HFFc6 (cell line): Measurements from ENCODE around the gene GPD1. TPM values are rescaled to one million over a fixed set of nuclear protein-coding genes. Genes with fewer than 3 reads are reported as not detected.

Source experiments
- DNase-seq: peaks from one replicate; pipeline ENCODE4 v3.0.0-alpha.2; 2018
- H3K27ac Mint-ChIP-seq: 2 replicates; pipeline ENCODE4 v1.8.0; 2020; ENCODE audit warnings: mild to moderate bottlenecking, mixed read lengths
- H3K27me3 Mint-ChIP-seq: 2 replicates; pipeline ENCODE4 v1.8.0; 2021; ENCODE audit warnings: mild to moderate bottlenecking, moderate library complexity, mixed read lengths; ENCODE audit not compliant: insufficient read depth
- H3K36me3 Mint-ChIP-seq: 2 replicates; pipeline ENCODE4 v1.8.0; 2021; ENCODE audit warnings: low read depth, mixed read lengths
- H3K4me1 Mint-ChIP-seq: 2 replicates; pipeline ENCODE4 v1.8.0; 2020; ENCODE audit warnings: low read depth, mixed read lengths
- H3K4me3 Mint-ChIP-seq: 2 replicates; pipeline ENCODE4 v1.8.0; 2020; ENCODE audit warnings: mild to moderate bottlenecking, moderate library complexity, mixed read lengths
- H3K9me3 Mint-ChIP-seq: 2 replicates; pipeline ENCODE4 v1.8.0; 2020; ENCODE audit warnings: mild to moderate bottlenecking, mixed read lengths
- total RNA-seq, 6 experiments: library from RNA; stranded (reverse); fragmentation: NEBNext Ultra II Directional; extraction: Animal tissue kit (Norgen Biotek cat#: 25700); gene quantifications; 2 replicates in 1 of 6; 3 replicates in 5 of 6; pipeline ENCODE4 v1.2.3, GENCODE V29; 2021
- TF ChIP-seq, protein P1 (sequence below): fragments of 200-600 bp; sonication (generic); IDR thresholded peaks from 2 replicates; pipeline ENCODE4 v1.5.0; 2021; ENCODE audit warnings: antibody characterized with exemption, mild to moderate bottlenecking

GPD1 gene
- total RNA-seq, 6 experiments from 2014 or later, result 0.20 TPM; not detected in 5

DNA sequence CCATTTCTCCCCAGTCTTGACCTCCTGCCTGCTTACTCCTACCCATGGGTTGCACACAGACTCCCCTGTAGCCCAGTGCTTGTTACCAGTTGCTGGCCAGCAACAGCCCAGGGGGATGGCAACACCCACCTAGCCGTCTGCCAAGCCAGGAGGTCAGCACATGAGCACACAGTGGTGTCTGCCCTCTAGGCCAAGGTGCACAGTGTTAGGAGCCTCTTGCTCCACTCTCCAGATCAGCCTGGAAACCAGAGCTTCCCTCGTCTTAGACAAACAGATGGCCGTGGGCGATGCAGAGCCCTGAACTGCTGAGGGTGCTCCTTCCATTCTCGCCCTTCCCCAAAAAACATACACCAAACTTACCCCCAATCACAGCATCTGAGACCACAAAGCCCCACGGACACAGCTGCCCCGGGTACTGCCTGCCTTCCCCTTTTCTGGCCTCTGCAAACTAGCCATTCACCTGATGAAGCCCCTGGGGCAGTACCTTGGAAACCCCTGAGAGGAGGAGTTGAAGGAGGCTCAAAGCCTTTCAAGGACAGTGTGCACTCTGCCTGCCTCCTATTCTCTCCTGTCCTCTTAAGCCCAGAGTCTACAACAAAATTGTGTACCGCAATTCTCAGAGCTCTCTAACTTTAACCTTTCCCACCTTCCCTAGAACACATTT lies 1.0 kb upstream of the GPD1 start:
- TF ChIP-seq, protein P1, sequence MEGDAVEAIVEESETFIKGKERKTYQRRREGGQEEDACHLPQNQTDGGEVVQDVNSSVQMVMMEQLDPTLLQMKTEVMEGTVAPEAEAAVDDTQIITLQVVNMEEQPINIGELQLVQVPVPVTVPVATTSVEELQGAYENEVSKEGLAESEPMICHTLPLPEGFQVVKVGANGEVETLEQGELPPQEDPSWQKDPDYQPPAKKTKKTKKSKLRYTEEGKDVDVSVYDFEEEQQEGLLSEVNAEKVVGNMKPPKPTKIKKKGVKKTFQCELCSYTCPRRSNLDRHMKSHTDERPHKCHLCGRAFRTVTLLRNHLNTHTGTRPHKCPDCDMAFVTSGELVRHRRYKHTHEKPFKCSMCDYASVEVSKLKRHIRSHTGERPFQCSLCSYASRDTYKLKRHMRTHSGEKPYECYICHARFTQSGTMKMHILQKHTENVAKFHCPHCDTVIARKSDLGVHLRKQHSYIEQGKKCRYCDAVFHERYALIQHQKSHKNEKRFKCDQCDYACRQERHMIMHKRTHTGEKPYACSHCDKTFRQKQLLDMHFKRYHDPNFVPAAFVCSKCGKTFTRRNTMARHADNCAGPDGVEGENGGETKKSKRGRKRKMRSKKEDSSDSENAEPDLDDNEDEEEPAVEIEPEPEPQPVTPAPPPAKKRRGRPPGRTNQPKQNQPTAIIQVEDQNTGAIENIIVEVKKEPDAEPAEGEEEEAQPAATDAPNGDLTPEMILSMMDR, result no peak
- no peaks in the 10 kb centered on the region for H3K9me3 Mint-ChIP-seq
- H3K36me3 Mint-ChIP-seq, result peaks cover 14% of the 10 kb centered on the region
- peaks cover 34% of the 10 kb centered on the region for H3K4me1 Mint-ChIP-seq
- H3K27ac Mint-ChIP-seq, result no peak overlapping the region
- no peak overlapping the region for H3K4me3 Mint-ChIP-seq
- DNase-seq, result no peak
- peaks cover 9% of the 10 kb centered on the region for H3K27me3 Mint-ChIP-seq

DNA sequence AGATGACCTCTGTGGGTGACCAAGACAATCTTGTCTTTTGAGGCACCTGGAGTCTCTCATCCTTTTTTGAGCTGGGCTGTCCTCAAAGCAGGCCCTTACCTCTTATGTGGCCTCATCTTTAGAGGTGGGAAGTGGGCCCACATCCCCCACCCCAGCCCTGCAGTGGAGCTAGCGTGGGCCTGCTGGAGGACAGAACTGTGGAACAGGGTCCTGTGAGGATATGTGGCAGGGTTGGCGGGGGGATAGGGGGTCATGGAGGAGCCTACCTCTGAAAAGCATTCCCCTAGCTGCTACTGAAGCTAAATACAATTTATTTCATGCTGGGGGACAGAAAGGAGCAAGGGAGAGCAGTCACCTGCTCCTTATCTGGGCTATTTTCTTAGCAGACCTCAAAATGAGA lies 457 bp upstream of the GPD1 start:
- Mint-ChIP-seq H3K27me3 (peaks cover 10% of the 10 kb centered on the region), H3K27ac (no peak overlapping the region), H3K9me3 (no peaks in the 10 kb centered on the region), H3K4me1 (peaks cover 30% of the 10 kb centered on the region), H3K4me3 (no peak overlapping the region), H3K36me3 (peaks cover 14% of the 10 kb centered on the region)
- DNase-seq, result no peak
- TF ChIP-seq, protein P1, result no peak

GRCh38 chr12:50104417-50105366 lies 884 bp downstream of the GPD1 start:
- DNase-seq, result no peak
- H3K9me3 Mint-ChIP-seq, result no peaks in the 10 kb centered on the region
- peaks cover 14% of the 10 kb centered on the region for H3K36me3 Mint-ChIP-seq
- peaks cover 13% of the 10 kb centered on the region for H3K27me3 Mint-ChIP-seq
- no peak overlapping the region for H3K27ac Mint-ChIP-seq
- TF ChIP-seq, protein P1, result no peak
- H3K4me3 Mint-ChIP-seq, result no peak overlapping the region
- peaks cover 16% of the 10 kb centered on the region for H3K4me1 Mint-ChIP-seq

- Mint-ChIP-seq H3K27ac (no peak overlapping the region), H3K4me1 (peaks cover 19% of the 10 kb centered on the region), H3K27me3 (peaks cover 13% of the 10 kb centered on the region), H3K4me3 (no peak overlapping the region), H3K9me3 (no peaks in the 10 kb centered on the region), H3K36me3 (peaks cover 9% of the 10 kb centered on the region)
- no peak for DNase-seq
- TF ChIP-seq, protein P1, result no peak
Measured at GRCh38 chr12:50105913-50106450, 2.2 kb downstream of the GPD1 start.

- TF ChIP-seq, protein P1, result no peak
- H3K4me1 Mint-ChIP-seq, result peaks cover 19% of the 10 kb centered on the region
- no peak overlapping the region for H3K4me3 Mint-ChIP-seq
- no peak for DNase-seq
- H3K27me3 Mint-ChIP-seq, result peaks cover 13% of the 10 kb centered on the region
- H3K27ac Mint-ChIP-seq, result no peak overlapping the region
- peaks cover 2% of the 10 kb centered on the region for H3K36me3 Mint-ChIP-seq
- no peaks in the 10 kb centered on the region for H3K9me3 Mint-ChIP-seq
Measured at GRCh38 chr12:50106907-50107306, 3.1 kb downstream of the GPD1 start.
